Effector memory CD4-positive, alpha-beta T cell (primary cell): ENCODE results near the gene WNT9B.

Source experiments
- DNase-seq, 3 donors: peaks; one replicate each; pipeline ENCODE4 v3.0.0-alpha.2; 2020
- H3K27ac ChIP-seq: 2 replicates; pipeline ENCODE4 v1.7.0; 2013; ENCODE audit warnings: mild to moderate bottlenecking, low read length, moderate library complexity; ENCODE audit not compliant: insufficient read depth, poor library complexity, severe bottlenecking
- H3K27me3 ChIP-seq: replicated peaks from 2 replicates; pipeline ENCODE4 v1.7.0; 2013; ENCODE audit warnings: mild to moderate bottlenecking, low read length; ENCODE audit not compliant: insufficient read depth, control insufficient read depth, poor library complexity, severe bottlenecking
- H3K36me3 ChIP-seq: 2 replicates; pipeline ENCODE4 v1.7.0; 2013; ENCODE audit warnings: mild to moderate bottlenecking, low read length, moderate library complexity; ENCODE audit not compliant: control insufficient read depth, insufficient read depth
- H3K4me1 ChIP-seq: 2 replicates; pipeline ENCODE4 v1.7.0; 2013; ENCODE audit warnings: low read length, mild to moderate bottlenecking; ENCODE audit not compliant: control insufficient read depth, insufficient read depth, poor library complexity, severe bottlenecking
- H3K4me3 ChIP-seq: 2 replicates; pipeline ENCODE4 v1.7.0; 2013; ENCODE audit warnings: low read length, low read depth, mild to moderate bottlenecking; ENCODE audit not compliant: insufficient read depth, poor library complexity, severe bottlenecking
- H3K9me3 ChIP-seq: 2 replicates; pipeline ENCODE4 v1.7.0; 2013; ENCODE audit warnings: mild to moderate bottlenecking, low read length, moderate library complexity; ENCODE audit not compliant: control insufficient read depth

Gene WNT9B

GRCh38 chr17:46878055-46878454, 26.7 kb downstream of the WNT9B start:
- Histone ChIP-seq H3K27me3 (no peaks in the 10 kb centered on the region), H3K36me3 (no peaks in the 10 kb centered on the region), H3K4me1 (no peaks in the 10 kb centered on the region), H3K27ac (no peak overlapping the region), H3K9me3 (no peaks in the 10 kb centered on the region), H3K4me3 (no peak overlapping the region)
- no peak for DNase-seq

DNA sequence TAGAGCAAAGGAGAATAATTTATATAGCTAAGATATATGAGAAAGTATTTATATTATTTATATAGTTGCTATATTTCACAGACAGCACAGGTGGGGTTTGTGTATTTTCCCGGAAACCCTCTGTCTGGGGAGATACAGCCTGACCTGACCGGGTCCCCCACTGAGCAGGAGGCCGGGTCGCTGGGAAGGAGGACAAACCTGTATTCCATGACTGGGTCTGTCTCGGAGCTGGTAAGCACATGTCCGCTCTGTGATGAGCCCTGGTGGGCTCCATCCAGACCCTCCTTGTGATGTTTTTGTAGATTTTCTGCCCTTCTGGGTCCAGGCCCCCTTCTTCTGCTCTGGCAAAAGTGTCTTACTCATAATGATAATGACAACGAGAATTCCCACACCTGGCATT, 27.7 kb downstream of the WNT9B start:
- no peak for DNase-seq
- Histone ChIP-seq H3K27me3 (no peaks in the 10 kb centered on the region), H3K36me3 (no peaks in the 10 kb centered on the region), H3K4me3 (no peak overlapping the region), H3K27ac (no peak overlapping the region), H3K4me1 (no peaks in the 10 kb centered on the region), H3K9me3 (no peaks in the 10 kb centered on the region)

DNA sequence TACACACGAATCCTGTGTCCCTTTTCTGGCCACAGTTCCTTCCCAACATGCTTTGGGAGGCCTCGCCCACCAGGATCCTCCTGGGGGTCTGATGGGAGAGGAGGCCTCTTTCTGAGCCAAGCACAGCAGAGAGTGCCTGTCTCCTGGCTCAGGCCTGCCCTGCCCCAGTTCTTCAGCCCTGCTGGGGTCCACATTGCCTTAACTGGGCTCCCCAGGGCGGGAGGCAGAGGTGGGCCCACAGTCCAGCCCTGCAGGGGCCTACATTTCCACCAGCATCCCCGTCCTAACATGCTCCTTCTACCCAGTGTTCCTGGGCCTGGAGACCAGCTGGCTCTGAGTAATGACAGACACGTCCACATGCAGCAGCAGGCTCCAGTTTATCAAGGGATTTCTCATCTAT, 29.6 kb downstream of the WNT9B start:
- Histone ChIP-seq H3K27me3 (no peaks in the 10 kb centered on the region), H3K9me3 (no peaks in the 10 kb centered on the region), H3K36me3 (no peaks in the 10 kb centered on the region), H3K27ac (no peak overlapping the region), H3K4me1 (no peaks in the 10 kb centered on the region), H3K4me3 (no peak overlapping the region)
- DNase-seq, result no peak

DNA sequence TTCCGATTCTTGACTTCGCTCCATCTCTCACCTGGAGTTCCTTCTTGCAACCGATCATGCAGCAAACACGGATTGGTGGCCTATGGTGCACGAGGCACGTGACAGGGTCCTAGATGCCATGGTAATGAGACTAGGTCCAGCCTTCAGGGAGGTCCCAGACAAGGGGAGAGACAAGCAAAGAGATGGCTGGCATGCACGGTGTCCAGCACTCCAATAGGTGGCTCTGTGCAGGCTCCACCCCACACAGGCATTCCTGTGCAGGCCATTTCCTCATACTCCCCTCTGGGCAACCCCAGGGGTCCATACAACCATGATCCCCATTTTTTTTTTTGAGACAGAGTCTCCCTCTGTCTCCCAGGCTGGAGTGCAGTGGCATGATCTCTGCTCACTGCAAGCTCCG, 31.3 kb downstream of the WNT9B start:
- no peaks in the 10 kb centered on the region for H3K27me3 ChIP-seq
- H3K27ac ChIP-seq, result no peak overlapping the region
- H3K9me3 ChIP-seq, result no peaks in the 10 kb centered on the region
- no peak for DNase-seq
- H3K36me3 ChIP-seq, result no peaks in the 10 kb centered on the region
- H3K4me3 ChIP-seq, result no peak overlapping the region
- H3K4me1 ChIP-seq, result no peaks in the 10 kb centered on the region

GRCh38 chr17:46883871-46884520, 32.6 kb downstream of the WNT9B start:
- Histone ChIP-seq H3K9me3 (no peaks in the 10 kb centered on the region), H3K36me3 (no peaks in the 10 kb centered on the region), H3K27me3 (no peaks in the 10 kb centered on the region), H3K4me3 (no peak overlapping the region), H3K27ac (no peak overlapping the region), H3K4me1 (no peaks in the 10 kb centered on the region)
- DNase-seq, result no peak

- DNase-seq, result no peak
- H3K4me1 ChIP-seq, result no peaks in the 10 kb centered on the region
- H3K27me3 ChIP-seq, result no peaks in the 10 kb centered on the region
- H3K27ac ChIP-seq, result no peak overlapping the region
- H3K4me3 ChIP-seq, result no peak overlapping the region
- H3K9me3 ChIP-seq, result no peaks in the 10 kb centered on the region
- no peaks in the 10 kb centered on the region for H3K36me3 ChIP-seq
These were observed 33.2 kb downstream of the WNT9B start for GRCh38 chr17:46884552-46884951.

DNA sequence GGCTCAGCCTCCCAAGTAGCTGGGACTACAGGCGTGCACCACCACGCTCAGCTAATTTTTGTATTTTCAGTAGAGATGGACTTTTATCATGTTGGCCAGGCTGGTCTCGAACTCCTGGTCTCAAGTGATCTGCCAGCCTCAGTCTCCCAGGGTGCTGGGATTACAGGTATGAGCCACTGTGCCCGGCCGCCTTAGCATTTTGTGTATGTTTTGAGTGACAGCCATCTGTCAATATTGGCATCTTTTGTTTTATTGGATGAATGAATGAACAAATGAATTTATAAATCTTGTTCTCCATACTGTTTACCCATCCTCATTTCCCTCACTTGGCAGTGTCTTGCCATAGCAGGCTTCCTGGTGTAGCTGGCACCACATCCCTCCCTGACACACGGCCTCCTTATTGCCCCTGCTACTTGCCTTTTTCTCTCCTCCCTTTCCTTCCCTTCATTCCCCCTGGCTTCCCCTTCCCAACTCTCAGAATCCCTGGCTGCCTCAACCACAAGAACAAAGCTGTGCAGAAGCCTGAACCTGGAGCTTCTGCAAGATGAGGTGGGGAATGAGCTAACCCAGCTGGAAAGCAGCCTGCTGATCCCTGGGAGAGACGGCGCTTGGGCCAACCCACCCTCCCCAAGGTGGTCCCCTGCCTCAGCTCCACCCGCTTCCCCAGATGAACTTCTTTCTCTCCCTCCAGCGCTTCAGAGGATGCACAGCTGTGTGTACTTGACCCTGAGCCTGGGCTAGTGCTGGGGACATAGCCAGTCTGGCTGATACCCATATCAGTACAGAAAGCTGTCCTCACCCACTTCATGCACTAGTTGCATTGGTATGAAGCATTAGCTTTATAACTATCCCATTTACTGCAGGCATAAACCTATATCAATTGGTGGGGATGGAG, 34.3 kb downstream of the WNT9B start:
- H3K36me3 ChIP-seq, result no peaks in the 10 kb centered on the region

DNA sequence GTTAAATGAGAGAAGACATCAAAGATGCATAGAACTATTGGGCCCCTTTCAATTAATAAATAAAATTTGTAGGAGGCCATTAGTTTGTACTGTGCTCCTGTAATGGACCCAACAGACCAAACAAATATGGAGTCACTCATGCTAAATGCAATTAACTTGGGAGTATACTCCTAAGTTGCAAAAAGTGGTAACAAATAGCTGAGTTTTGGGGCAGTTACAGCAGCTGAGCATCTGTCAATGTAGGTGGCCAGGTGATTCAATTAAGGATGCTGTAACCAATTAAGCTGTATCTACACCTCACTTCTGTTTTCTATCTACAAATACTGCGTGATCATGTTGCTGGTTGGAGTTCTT, 34.9 kb downstream of the WNT9B start:
- Histone ChIP-seq H3K9me3 (no peaks in the 10 kb centered on the region), H3K36me3 (no peaks in the 10 kb centered on the region), H3K4me3 (no peak overlapping the region), H3K4me1 (no peaks in the 10 kb centered on the region), H3K27ac (no peak overlapping the region), H3K27me3 (no peaks in the 10 kb centered on the region)
- DNase-seq, result no peak

More for the DNA sequence above, 34.3 kb downstream of the WNT9B start:
- no peaks in the 10 kb centered on the region for H3K9me3 ChIP-seq
- no peaks in the 10 kb centered on the region for H3K4me1 ChIP-seq
- no peak overlapping the region for H3K27ac ChIP-seq
- H3K4me3 ChIP-seq, result no peak overlapping the region
- H3K27me3 ChIP-seq, result no peaks in the 10 kb centered on the region
- DNase-seq, result no peak

DNA sequence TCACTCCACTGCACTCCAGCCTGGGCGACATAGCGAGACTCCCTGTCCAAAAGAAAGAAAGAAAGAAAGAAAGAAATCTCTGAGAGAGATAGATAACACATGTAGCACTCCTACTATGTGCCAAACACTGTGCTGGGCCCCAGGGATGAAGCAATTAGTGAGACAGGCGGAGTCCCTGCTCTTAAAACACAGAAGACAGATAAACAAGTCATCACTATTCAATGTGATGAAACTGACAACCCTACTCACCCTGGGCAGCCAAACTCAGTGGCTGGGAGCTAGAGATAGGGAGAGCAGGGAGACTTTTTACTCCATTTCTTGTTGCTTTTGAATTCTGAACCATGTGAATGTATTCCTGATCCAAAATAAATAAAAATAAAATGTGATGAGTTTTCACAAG, 36.3 kb downstream of the WNT9B start:
- H3K4me1 ChIP-seq, result no peaks in the 10 kb centered on the region
- H3K36me3 ChIP-seq, result no peaks in the 10 kb centered on the region
- no peak for DNase-seq
- H3K27ac ChIP-seq, result no peak overlapping the region
- H3K27me3 ChIP-seq, result no peaks in the 10 kb centered on the region
- H3K9me3 ChIP-seq, result no peaks in the 10 kb centered on the region
- no peak overlapping the region for H3K4me3 ChIP-seq

- H3K27me3 ChIP-seq, result no peaks in the 10 kb centered on the region
These were observed 37.3 kb downstream of the WNT9B start for GRCh38 chr17:46888727-46889126.

More at GRCh38 chr17:46888727-46889126, 37.3 kb downstream of the WNT9B start:
- no peak for DNase-seq
- Histone ChIP-seq H3K27ac (no peak overlapping the region), H3K4me1 (no peaks in the 10 kb centered on the region), H3K9me3 (no peaks in the 10 kb centered on the region), H3K4me3 (no peak overlapping the region), H3K36me3 (no peaks in the 10 kb centered on the region)
